ENCODE data around the gene PRKCB.

PRKCB gene

DNA sequence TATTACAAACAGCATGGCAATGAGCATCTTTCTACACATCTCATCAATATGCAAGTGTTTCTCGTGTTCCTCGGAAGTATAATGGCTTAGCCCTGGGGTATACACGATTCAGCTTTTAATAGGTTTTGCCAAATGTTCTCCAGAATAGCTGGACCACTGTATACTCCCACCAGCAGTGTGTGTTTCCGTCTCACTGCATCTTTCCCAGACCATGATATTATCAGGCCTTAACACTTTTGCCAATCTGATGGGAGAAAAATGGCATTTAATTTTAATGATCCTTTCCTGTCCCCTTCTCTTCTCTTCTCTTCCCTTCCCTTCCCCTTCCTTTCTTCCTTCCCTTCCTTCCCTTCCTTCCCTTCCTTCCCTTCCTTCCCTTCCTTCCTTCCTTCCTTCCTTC lies 30.8 kb downstream of the PRKCB start:
- DNase-seq (ENCODE audit: low read depth, low spot score), result no peak

DNA sequence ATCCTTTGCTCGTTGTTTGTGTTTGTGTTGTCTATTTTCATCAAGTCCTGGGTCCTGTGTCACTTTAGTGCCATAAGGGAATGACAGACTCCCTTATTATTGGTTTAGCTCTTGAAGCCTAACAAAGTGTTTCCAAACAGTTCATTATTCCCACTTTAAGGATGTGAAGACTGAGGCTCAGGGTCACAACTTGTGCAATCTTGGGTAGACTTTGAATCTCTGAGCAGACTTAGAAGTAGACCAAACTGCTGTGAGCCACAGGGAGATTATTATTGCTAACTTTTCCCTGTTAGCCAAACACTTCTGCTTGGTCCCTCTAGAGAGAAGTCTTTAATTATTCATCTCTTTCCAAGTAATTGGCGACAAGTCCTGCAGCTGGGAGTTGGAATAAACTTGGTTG lies 31.8 kb downstream of the PRKCB start:
- no peak for DNase-seq (ENCODE audit: low read depth, low spot score)

DNA sequence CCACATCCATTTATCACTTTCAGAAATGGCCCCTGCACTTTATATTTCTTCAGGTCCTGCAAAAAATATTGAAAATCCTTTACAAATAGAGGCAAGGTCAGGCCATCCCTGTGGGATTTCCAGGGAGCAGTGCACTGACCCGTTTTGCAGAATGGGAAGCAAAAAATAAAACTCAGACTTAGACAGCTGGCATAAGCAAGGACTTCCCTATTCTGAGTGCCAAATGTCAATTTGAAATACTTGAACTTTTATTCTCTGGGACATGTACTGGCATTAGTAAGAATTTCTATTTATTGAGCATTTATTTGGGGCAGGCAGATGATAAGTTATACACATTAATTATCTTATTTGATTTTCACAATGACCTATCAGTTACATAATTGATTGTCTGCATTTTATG lies 32.4 kb downstream of the PRKCB start:
- no peak for DNase-seq (ENCODE audit: low read depth, low spot score)

DNA sequence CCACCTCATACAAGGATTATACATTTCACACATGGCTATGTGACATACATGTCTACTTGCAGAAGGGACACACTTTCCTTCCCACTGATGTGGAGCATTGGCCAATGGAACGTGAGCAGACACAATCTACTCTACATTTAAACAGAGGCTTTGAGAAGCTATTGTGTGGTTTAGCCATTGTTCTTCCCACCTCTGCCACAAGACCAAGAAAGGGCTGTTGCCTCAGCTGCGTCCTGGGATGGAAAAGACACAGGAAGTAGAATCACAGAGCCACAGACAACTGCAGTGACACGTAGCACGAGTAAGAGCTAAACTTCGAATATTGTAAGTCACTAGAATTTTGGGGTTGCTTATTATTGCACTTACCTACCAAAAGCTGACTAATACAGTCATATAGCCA lies 33.3 kb downstream of the PRKCB start:
- no peak for DNase-seq (ENCODE audit: low read depth, low spot score)

DNA sequence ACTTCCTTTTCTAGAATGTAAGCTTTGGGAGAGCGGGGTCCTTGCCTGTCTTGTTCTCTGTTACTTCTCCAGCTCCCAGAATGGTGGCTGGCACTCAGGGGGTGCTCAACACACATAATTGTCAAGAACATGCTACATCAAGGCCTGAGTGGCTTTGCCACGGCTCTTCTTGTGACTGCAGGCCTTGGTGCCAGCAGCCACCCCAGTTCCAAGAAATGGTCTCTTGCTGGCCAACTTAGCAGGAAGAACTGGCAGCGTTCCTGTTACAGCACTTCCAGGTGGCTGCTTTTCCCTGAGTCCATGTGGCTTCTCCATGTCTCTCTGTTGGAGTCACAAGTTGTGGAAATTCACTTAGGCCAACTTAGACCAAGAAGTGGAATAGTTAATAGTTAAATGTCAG lies 36.1 kb downstream of the PRKCB start:
- no peak for DNase-seq (ENCODE audit: low read depth, low spot score)

DNA sequence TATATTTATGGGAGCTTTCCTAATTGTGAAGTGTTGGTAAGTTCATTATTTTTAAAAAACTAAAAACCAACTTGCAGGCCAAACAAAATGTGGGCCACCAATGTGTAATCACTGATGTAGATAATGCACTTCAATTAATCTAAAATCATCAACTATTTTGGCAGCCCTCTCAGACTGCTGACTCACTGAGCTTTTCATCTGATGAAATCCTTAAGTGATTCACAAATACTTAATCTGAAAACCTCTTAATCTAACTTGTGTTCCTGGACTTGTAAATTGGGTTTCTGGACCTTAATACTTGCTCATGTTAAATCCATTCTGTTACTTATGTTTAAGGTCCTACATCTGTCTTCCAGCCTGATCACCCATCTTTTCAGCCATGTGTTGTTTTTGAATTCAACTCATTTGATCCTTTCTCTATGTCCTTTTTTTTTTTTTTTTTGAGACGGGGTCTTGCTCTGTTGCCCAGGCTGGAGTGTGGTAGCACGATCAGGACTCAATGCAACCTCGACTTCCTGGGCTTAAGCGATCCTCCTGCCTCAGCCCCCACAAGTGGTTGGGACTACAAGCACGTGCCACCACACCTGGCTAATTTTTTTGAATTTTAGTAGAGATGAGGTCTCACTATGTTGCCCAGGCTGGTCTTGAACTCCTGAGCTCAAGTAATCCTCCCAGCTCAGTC lies 39.0 kb downstream of the PRKCB start:
- no peak for DNase-seq (ENCODE audit: low read depth, low spot score)

DNA sequence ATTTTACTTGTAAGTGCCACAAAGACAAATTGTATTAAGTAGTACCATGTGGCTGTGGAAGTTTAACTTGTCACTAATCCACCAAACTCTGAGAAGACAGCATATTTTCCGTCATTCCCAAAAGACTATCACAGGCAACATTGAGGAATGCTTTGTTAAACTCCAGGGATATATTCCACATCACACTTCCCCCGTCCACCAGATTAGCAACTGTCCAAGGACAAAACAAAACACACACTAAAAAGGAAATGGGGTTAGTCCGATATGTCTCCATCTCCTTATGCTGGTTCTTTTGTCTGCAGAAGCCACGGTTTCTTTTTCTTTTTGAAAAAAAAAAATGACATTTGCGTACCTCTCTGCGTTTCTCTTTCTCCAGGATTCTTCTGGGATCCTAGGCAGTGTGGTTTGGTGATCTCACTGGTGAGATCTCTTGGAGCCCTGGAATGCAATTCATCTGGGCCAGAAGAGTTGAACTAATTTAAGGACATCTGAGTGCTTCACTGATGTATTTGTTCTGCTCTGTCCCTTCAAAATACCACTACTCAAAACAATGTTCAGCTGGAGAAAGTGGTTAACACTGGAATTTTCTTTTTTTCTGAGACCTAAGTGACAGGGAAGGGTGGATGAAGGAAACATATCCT lies 40.6 kb downstream of the PRKCB start:
- DNase-seq (ENCODE audit: low read depth, low spot score), result no peak

DNA sequence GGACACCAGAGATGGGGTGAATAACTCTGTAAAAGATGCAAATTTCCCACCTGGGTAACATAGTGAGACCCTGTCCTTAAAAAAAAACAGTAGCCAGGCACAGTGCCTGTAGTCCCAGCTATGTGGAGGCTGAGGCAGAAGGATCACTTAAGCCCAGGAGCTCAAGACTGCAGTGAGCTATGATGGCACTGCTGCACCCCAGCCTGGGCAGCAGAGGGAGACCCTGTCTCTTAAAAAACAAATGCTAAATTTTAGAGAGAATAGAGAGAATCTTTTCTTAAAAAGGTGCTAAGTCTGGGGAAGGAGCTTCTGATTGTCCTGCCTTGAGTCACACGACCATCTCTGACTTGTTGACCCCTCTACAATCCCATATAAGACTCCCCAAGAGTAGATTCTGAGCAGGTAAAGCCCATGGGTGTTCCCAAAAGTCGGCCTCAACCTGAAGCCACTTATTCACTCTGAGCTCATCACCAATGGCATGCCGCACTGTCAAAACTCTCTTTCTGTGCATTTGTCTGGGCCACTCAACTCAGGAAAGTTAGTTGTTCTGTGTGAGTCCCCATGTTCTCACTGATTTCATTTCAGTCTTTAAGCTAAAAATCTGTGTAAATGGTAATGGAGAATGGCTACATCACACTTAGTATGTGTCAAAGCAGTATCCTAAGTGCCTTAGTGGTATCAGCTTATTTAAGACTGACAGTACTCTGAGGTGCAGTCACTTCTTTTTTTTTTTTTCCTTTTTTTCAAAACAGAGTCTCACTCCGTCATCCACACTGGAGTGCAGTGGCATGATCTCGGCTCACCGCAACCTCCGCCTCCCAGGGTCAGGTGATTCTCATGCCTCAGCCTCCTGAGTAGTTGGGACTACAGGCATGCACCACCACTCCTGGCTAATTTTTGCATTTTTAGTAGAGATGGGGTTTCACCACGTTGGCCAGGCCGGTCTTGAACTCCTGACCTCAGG lies 41.6 kb downstream of the PRKCB start:
- DNase-seq (ENCODE audit: low read depth, low spot score), result no peak

DNA sequence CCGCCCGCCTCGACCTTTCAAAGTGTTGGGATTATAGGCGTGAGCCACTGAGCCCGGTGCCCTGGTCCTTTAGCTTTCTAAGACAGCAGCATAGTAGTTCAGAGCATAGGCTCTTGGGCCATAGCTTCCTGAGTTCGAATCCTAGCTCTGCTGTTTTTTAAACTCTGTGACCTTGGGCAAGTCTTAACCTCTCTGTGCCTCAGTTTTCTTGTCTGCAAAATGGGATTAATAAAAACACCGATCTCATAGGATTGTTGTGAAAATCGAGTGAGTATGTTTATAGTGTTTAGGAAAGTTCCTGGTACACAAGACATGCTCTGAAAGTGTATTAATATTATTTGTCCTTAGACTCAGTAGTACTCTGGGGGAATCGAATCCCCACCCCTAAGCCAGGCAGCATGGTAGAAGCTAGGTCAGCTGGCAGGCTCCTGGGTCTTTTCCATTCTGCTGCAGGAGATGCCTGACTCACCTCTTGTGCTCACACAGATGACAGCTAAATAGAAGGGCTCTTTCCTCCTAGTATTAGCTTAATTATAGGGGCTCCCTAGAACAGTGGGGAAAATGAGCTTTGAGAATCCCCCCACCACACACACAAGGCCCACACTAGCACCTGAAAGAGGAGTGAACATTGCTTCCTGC lies 44.1 kb downstream of the PRKCB start:
- no peak for DNase-seq (ENCODE audit: low read depth, low spot score)

DNA sequence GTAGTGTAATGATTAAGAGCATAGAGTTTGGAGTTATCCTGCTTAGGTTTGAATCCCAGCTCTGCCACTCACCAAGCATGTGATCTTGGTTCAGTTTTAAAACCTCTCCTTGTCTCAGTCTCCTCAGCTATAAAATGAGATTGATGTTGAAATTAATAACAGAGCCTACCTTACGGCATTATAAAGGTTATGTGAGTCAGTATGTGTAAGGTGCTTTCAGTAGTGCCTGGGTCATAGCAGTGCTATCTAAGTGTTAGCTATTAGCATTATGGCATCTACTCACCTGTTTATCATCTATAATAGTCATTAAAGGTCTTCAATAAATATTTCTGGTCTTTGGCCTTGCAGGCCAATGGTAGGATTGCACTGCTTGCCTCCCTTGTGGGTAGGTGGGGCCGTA lies 53.4 kb downstream of the PRKCB start:
- no peak for DNase-seq (ENCODE audit: low read depth, low spot score)

DNA sequence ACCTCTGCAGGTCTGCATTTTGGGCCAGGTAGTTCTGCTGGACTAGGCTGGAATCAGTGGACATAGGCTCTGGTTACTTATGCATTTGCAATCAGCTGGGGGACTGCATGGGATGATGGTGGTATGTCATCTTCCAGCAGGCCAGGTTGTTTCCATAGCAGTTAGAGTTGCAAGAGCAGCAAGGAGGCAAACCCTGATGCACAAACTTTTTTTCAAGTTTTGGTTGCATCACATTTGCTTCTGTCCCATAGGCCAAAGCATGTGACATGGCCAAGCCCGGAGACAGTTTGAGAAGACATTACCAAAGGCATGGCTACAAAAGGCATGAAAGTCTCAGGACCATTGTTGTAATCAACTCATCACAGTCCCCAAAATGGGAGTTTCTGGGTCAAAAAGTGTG lies 58.2 kb downstream of the PRKCB start:
- DNase-seq (ENCODE audit: low read depth, low spot score), result no peak

DNA sequence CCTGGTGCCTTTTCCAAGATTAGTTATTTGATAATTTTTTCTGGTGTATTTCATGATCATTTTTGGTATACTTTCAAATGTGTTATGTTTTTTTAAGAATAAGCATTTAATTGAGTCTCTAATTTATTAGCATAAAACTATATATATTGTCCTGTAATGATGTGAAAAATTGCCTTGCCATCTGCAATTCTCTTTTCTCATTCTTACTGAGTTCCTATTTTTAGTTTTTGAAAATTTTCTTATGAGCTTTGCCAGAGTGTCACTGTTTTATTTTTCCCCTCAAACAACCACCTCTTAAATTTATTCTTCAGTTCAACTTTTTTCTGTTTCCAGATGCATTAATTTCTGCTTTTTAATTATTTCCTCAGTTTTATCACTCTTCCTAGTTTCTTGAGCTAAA lies 59.3 kb downstream of the PRKCB start:
- no peak for DNase-seq (ENCODE audit: low read depth, low spot score)

DNA sequence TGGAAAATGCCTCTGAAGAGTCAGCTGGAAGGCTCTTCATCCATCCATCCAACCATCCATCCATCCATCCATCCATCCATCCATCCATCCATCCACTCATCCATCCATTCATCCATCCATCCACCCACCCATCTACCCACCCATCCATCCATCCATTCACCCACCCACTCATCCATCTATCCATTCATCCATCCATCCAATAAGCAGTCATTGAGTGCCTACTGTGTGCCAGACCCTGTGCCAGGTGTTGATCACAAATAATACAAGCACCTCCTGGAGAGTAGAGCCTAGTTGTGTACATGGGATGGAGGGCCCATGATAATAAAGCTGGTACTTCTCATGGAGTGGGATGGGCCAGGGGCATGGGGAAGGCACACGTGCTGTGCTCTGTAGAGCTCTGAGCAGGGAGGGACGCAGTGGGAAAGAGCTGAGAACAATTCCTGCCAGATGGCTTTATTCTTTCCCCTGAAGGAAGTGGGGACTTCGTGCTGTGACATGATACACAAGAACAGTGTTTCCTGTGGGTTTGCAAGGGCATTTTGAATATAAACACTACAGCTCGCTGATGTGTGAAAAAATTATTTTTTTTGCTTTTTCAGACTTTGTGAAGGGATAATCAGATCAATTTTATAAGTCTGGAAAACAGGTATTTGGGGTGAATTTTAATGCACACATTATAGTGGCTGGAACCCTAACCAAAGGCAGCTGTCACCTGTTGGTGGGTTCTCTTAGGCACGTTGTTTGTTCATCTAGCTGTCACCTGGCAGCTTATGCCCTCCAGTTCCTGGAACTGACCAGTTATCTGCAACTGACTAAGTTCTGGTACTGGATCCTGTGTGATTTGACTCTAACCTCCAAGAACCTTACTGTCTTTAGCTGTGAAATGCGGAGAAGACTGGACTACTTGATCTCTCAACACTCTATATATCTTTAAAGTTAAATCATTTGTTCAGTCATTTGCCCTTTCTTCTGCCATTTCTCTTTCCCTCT lies 61.3 kb downstream of the PRKCB start:
- DNase-seq (ENCODE audit: low read depth, low spot score), result no peak

DNA sequence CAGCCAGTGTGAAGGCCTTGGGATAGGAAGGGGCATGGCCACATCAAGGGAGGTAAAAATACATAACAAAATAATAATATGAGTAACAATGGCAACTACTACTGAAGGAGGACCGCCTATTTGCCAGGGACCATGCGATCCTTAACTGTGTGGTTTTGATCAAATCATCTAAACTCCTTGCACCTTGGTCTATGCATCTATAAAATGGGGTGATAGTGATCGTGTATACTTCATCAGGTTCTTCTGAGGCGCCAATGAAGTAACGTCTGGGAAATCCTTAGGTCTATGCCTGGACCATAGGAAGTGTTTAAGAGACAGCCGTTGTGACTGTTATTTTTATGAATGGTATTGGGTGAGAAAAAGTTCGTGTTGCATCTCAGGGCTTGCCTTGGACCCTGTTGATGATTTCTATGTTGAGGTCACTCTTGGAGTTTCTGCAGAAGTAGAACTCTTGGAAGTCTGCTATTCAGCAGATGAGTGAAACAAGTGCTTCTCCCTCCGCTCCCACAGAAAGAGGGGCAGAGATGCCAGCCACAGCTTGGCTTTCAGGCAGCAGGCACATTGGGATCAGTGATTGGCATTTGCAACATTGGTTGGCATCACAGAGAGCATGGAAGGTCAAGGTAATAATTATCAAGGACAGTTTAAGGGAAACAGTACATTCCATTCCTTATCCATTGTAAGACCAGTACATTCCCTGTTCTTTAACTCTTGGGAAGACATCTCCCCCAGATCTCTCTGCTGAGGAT lies 63.1 kb downstream of the PRKCB start:
- no peak for DNase-seq (ENCODE audit: low read depth, low spot score)

DNA sequence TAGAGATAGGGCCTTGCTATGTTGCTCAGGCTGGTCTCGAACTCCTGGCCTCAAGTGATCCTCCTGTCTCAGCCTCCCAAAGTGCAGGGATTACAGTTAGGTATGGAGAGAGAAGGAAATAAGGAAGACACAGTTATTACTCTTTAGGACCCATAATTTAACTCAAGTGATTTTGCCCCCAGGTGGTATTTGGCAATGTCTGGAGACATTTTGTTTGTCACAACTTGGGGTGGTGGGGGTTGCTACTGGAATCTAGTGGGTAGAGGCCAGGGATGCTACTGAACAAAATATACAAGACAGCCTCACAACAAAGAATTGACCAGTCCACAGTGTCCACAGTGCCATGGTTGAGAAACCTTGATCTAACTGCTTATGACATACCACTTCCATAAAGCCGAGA lies 64.1 kb downstream of the PRKCB start:
- DNase-seq (ENCODE audit: low read depth, low spot score), result no peak

DNA sequence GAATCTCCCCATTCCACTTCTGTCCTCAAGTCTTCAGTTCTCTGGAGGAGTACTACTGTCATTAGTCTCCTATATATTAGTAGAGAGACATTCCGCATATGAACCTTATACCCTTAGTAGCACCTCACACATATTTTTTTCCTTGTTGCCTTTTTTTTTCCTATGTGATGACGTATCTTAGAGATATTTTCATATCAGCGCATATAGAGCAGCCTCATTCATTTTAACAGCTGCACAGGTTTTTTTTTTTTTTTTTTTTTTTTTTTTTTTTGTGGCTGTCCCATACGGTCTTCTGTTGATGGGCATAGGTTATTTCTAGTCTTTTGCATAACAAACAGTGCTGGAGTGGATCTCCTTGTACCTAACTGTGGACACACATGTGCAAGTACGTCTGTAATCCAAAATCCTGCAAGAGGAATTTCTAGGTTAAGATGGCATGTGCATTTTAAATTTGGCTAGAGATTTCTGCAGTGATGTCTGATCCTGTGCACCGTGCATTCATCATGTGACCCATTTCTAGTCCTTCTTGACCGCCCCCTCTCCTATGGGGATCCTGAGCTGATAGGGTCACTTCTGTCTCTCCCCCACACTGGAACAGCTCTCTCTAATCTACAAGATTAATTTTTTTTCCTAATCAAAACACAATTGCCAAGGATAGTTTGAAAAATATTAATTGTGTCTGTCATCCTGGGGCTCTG lies 64.8 kb downstream of the PRKCB start:
- DNase-seq (ENCODE audit: low read depth, low spot score), result no peak

DNA sequence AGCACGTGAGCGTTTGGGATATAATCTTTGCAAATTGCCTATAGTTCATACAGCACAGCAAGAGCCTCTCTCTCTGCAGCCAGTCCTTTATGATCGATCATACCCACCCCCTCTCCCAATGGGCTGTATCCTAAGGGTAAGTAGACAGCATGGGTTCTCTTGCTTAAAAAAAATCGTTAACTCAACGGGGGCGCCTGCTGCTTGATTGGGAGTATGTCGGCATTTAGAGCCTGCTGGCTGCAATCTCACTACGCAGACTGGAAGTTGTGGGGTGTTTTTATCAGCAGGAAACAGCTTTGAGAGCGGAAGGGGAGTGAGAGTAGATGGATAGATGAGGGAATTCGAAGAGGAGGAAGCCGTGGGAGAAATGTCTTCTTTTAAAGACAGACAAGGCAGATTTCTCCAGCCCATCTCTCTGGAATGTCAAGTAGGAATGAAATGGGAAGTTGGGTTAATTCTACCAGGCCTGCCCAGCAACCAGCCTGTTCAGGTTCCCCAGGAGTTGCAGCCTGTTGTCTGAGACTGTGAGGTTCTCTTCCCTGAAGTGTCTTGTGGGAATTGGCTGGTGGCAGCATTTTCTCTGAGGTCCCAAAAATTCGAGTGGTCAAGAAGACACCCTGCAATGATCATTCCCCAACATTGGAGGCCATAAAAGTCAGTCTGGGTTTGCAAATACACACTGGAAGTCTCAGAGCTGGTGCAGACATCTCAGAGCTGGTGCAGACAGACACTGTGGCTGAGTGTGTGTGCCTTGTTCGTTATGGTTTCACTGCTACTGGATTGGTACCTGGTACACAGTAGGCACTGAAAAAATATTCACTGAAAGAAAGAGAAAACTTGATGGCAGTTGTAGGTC lies 65.6 kb downstream of the PRKCB start:
- no peak for DNase-seq (ENCODE audit: low read depth, low spot score)

DNA sequence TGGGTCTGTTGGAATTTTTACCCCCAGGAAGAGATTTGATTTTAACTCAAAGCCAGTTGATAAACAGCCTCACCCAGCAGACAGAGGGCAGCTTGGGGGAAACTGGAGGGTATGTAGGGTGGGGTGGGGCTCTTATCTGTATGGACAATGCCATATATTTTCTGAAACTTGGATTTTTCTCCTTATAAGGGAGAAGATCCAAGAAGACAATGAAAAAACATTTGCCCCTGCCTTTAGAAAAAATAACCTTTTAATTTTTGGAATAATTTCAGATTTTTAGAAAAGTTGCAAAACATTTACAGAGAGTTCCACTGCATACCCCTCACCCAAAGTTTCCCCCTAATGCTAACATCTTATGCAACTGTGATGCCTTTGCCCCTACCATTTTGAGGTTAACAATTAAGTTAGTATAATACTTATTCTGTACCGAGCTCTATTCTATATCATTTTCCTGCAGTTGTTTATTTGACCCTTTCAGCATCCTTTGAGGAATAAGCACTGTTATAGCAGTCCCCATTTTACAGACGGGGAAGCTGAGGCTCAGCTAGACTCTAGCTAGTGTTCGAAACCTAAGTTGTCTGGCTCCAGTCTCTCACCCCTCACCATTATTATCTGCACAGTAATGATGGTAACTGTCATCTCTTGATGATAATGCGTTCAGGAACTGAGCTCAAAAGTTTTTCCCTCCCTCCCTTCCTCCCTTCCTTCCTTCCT lies 66.4 kb downstream of the PRKCB start:
- DNase-seq (ENCODE audit: low read depth, low spot score), result no peak

Measured in brain pericyte (primary cell).